DMS79 (cell line): ENCODE measurements around the gene PER3.

Source experiments
- DNase-seq: peaks from one replicate; lab custom pipeline; 2025; lab: John Stamatoyannopoulos, UW

The PER3 gene

DNA sequence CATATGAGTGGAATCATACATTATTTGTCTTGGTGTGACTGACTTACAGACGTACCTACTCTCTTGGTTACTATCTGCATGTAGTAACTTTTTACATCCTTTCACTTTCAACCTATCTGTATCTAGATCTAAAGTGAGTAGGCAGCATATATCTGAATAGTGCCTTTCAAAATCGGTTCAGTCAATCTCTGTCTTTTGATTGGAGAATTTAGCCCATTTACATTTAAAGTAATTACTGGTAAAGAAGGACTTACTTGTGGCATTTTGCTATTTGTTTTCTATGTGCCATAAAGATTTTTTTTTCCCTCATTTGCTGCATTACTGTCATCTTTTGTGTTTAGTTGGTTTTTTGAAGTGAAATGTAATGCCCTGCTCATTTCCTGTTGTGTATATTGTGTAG lies 54.6 kb downstream of the PER3 start:
- DNase-seq: no peak

DNA sequence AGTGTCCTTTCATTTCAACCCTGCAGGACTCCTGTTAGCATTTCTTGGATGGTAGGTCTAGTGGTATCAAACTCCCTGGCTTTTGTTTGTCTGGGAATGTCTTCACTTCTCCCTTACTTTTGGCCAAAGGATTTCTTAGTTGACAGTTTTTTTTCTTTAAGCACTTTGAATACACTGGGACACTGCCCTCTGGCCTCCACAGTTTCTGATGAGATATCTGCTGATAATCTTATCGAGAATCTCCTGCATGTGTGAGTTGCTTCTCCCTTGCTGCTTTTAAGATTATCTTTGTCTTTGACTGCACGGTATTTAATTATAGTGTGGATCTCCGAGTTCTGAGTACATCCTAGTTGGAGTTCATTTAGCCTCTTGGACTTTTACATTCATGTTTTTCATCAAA lies 55.4 kb downstream of the PER3 start:
- no peak for DNase-seq

DNA sequence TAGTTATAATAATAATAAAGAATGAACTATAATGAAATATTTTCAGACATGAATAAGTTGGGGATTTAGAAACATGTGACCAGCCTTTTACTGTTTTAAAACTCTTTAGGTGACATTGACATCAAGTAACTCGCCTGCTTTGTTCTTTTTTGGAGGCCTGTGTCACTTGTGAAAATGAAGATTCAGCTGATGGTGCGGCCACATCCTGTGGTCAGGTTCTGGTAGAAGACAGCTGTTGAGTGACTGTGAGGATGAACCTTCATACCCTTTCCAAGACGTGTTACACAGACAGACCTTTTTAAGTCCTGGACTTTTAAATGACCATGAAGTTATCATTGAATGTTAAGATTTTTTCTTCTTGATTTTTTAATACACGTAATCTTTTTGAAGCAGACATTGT lies 58.4 kb downstream of the PER3 start:
- DNase-seq: no peak

DNA sequence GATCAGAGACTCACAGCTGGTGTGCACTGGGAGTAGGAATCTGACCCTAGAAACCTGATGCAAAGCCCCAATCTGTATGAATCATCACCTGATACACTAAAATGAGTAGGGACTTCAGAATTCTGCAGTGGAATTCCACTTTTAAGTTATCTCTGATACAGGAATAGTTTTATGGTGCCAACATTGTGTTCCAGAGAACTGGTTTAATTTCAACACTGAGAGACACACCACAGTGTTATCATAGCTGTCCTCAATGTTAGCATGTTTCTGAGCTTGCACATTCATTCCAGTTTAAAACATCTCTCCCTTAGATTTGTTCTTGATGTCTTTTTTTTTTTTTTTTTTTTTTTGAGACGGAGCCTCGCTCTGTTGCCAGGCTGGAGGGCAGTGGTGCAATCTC lies 61.7 kb downstream of the PER3 start:
- no peak for DNase-seq

DNA sequence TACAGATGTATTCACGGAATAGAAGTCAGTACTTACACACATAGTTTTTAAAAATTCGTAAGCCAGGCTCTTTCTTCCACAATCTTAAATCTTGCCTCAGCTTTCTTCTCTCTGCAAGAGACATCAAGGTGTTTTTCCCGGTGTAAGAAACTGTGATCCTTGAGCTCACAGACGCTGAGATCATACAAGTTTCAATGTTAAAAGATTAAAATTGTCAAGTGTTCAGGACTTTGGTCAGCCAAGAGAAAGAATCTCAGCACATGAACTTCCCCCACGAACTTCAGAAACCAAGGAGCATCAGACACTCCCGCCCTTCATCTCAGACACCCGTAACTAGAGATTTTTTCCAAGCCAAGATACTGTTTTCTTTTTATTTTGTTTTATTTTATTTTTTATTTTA lies 62.6 kb downstream of the PER3 start:
- no peak for DNase-seq

DNA sequence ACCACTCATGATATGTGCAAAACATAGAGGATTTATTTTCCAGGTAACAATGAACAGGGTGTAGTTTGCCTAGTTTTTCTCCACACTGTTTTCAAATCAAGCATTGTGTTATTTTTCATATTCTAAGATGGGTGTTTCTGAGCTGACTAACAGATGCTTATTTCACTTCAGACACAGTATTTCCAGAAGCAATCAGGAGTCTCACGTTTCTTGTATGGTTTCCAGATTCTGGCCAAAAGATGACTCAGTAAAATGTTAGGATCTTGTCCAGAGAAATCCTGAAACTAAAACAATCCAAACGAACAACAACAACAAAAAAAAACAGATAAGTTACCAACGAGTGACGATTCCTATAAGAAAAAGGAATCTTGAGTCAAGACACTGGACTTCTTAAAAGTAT lies 63.5 kb downstream of the PER3 start:
- DNase-seq: no peak

DNA sequence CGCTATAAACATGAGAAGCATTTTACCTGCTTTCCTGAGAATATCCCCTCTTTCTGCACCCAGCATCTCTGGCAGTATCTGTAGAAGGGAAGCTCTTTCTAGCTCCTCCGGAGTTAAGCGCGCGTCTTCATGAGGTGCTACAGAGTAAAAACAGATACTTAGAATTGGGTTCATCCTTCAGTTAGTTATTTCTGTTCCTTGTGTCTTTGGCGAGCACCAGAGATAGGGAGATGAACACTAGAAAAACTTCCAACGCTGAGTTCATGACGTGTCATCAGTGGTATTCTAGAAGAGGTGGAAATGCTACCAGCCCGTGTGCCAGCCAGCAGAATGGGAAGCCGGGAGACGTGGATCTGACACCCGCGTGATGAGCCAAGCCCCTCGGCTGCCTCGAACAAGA lies 66.7 kb downstream of the PER3 start:
- DNase-seq: no peak

DNA sequence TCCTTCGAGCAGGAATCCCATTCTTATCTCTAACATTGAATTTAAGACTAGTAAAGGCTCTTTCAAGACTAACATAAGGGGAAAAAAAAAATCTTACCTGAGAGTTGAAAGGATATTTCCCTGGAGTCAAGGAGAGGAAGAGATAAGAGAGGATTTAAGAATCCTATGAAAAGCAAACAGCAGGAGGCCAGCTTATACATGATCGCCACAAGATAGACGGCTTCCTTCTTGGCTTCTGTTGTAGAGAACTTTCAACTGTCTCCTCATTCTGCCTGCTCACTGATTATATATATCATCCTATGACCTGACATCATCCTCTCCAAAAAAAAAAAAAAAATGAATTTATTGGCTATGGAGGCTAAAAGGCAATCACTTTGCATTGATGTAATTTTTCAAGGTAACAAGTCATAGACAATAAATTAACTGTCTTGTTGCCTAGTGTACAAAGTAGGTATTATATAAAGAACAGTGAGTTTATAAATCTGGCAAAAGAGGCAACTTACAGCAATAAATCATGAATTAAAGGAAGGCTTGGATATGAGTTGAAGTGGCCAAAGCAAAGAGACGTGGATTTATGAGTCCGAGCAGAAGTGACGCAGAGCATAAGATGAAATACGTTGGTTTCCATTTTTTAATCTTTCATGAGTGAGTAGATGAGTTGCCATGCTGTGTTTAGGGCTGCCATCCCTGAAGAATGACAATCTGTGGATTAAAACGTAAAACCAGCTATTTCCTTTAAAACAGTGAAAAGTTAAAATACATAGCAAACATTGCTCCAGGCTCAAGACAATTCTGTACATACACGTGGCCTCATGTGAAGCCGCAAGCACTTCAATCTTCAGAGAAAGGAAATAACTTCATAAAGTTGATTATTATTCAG lies 69.0 kb downstream of the PER3 start, which contains the start of gene UTS2:
Gene UTS2, minus strand, starts transcription at position 262 of the 880 bp plus-strand sequence. Its CDS starts 62 bp downstream, at position 200.
- DNase-seq: no peak

DNA sequence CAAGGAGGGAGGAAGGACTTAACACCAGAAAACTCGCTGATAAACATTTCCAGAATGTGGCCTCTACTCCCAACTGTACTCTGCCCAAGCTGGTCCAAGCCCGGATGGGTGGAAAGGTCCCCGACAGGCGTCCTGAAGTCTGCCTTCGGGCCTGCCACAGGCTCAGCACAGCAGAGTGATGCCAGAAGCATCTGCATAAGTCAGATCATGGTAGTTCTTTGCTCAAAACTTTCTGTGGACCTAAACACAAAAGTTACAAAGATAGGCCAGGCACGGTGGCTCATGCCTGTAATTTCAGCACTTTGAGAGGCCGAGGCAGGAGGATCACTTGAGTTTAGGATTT lies 69.6 kb downstream of the PER3 start:
- DNase-seq: no peak

DNA sequence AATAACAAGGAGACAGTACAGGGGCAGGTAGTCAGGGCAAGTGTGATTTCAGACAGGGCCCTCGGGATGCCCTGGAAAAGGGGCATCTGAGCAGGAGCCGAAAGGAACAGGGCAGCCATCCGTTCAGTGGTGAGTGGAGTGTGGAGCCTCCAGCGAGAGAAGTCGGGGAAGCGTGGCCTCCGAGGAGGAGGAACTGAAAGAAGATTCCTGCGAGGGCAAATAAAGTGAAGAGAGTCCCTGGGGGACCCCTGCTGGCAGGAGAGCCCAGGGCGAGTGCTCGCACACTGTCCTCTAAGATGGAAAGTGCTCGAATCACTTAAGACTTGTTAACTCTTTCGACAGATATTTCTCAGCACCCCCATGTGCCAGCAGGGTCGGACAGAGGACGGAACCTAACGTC lies 72.3 kb downstream of the PER3 start:
- DNase-seq: peak; percentile 19

DNA sequence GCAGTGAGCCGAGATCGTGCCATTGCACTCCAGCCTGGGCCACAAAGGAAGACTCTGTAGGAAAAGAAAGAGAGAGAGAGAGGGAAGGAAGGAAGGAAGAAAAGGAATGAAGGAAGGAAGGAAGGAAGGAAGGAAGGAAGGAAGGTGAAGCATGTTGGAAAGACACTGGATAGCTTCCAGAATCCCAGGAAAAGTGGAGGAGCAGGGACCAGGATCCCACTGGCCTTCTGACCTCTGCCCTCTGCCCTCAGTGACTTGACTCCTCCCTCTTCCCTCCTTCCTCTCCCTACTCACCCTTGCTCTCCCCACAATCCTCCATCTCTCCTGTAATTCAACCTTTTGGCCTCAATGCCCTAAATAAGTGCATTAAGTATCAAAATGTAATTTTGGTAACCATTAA lies 72.9 kb downstream of the PER3 start:
- no peak for DNase-seq

DNA sequence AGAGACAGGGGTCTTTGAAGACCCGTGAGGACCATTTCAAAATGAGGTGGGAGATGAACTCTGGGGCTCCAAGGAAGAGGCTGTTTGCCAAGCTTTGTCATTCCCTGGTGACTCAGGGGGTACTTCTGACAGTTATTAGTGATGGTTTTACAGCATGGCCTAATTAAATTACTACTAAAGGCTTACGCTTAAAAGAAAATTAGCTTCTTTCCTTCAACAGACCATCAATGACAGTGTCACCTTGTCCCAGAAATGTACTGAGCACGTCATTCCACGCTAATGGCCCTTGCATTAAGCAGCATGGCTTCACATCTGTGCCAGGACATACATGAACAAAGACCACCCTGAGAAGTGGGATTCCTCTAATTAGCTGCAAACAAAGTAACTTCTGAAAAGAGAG lies 73.9 kb downstream of the PER3 start:
- no peak for DNase-seq

DNA sequence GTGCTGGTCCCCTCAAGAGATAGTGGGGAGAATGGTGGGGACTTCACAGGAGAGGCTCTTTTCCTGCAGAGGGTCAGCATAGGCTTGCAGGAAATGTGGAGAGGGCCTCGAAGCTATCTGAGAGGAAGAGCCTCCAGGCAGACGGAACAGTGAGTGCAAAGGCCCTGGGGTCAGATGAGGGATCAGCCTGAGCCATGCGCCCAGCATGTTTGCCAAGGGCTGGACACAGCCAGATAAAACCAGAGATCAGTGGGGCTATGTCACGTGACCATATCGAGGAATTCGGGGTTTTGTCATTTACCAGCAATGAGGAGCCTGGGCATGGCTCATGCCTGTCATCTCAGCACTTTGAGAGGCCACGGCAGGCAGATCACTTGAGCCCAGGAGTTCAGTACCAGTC lies 75.3 kb downstream of the PER3 start:
- no peak for DNase-seq

DNA sequence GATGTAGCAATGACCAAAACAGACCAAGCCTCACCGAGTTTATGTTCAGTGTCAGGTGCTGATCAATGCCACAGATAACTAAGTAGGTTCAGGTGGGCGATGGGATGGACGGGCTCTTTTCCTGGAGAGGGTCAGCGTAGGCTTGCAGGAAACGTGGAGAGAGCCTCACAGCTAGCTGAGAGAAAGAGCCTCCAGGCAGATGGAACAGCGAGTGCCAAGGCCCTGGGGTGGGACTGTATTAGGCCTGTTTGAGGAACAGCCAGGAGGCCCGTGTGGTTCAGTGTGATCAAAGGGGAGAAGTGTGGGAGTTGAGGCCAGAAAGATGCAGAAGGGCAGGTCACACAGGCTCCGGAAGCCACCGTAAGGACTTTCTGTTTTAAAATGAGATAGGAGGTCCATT lies 76.0 kb downstream of the PER3 start:
- no peak for DNase-seq

DNA sequence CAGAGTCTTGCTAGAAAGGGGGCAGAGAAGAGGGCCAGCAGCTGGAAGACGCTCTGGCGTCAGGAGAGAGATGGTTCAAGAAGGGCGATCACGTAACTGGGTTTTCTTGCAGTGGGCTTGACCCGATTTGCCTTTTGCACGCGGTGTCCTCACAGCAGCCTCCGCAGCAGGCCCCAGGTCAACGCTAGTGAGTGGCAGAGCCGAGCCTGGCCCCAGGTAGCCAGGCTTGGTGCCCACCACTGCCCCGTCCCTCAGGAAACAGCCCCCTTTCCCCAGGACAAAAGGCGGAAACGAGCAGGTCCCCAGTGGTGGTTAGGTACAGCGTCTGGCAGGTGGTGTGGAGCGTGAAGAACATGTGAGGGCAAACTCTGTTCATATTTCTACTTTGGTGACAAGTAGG lies 77.4 kb downstream of the PER3 start:
- no peak for DNase-seq

DNA sequence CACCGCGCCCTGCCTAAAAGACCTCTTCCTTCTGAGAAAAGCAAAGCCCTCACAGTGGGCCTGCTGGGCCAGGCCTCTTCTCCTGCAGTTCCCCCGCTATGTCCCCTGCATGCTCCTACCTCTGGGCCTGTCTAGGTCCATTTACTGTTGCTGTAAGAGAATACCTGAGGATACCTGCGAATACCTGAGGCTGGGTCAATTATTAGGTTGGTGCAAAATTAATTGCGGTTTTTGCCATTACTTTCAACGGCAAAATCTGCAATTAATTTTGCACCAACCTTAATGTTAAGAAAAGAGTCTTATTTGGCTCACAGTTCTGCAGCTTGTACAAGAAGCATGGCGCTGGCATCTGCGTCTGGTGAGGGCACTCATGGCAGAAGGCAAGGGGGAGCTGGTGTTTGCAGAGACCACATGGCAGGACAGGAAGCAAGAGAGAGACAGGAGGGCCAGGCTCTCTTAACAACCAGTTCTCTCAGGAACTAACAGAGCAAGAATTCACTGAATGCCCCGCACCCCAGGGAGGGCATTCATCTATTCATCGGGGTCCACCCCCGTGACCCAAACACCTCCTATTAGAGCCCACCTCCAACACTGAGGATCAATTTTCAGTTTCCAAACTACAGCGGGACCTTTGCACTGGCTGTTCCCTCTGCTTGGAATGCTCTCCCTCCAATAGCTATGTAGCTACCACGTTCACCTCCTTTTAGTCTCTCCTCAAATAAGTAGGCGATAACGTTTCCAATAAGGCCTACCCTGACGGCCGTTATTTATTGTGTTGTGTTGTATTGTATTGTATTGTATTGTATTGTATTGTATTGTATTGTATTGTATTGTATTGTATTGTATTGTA lies 78.3 kb downstream of the PER3 start:
- no peak for DNase-seq

DNA sequence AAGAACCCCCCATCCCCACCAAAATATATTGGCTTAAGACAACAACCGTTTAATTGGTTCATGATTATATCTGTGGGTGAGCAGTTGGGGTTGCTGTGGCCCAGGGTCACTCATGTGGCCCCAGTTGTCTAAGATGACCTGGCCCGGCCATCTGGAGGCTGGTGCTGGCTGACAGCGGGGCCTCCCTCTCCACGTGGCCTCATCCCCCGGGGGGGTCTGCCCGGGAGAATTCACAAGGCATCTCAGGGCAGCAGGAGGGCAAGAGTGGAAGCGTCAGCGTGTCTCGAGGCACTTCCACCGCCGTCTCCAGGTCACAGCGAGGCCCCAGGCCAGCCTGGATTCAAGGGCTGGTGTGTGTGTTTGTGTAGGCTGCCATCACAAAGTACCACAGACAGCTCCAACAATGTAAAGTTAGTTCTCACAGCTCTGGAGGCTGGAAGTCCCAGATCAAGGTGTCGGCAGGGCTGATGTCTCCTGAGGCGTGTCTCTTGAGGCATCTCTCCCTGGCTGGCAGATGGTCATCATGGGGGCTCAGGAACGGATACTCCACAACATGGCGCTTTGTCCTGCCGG lies 79.8 kb downstream of the PER3 start:
- no peak for DNase-seq

DNA sequence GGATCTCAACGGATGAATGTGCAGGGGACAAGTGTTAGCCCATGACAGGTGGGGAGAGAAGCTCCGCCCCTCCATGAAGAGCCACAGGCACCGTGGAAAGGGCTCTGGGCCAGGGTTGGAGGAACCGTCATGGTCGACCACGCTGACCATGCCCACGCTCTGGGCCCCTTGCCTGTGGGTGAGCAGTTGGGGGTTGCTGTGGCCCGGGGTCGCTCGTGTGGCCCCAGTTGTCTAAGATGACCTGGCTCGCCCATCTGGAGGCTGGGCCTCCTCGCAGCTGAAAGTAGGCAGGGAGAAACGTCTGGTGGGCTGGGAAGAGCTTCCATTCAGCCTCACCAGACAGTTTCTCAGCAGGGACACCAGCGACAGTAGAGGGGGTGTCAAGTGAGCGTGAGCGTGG lies 81.9 kb downstream of the PER3 start:
- DNase-seq: no peak

DNA sequence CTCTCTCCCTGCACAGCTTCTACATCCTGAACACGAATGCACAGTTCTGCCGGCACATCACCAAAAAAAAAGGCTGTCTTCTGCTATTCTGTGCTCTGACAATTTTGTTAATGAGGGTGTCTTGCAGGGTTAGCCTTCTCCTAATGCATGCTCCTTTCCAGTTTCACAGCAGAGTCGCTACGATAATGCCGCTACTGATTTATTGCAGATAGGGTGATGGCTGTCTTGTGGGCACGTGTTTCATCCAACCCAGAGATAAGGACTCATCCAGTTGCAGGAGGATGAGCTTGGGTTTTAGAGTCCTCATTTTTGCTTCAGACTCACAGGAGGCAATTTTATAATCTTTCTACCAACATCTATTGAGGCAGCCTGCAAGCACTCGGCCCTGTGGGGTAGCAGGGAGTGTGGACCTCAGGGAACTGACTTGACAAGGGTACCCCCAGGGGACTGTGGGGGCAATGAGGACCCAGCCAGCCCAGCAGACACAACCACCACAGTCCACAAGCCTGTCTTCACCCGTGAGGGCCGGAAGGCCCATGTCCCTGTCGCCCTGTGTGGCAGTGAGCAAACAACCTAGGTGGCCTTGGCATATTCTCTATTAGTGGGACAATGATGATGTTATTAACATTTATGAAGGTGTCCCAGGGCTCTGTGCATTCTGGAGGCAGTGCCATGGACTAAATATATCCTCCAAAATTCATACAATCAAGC lies 84.1 kb downstream of the PER3 start:
- DNase-seq: no peak

DNA sequence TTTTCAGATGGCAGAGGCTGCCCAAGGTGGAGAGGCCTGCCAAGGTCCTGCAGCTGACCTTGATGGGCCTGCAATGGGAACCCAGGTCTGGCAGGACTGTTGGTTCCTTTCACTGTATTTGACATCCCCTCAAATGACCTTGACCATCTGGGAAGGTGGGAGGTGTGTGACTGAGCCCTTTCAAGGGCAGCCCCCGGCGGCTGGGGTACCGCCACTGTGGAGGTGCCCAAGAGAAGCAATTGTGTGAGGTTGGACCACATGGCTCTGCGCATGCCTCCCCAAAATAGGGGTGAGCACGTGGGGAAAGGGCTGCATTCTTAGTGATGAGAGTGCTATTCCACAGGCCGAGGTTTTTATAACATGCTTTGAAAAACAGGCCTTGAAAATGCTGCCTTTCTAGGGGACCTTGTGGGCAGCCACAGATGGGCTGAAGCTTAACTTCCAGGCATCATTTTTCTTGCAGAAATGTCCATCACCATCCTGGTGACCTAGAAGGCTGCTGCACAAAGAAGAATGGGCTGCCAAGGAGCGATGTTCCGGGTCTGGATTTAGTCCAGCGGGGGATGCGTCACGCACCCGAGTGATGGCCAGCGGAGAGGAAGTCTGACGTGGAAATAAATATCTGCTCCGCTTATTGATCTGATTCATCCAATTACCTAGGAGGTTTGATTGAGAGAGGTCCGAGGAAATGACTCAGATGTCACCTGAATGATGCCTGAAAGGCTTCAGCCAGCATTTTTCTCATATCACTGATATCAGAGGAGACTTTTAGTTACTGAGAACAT lies 85.2 kb downstream of the PER3 start:
- DNase-seq: no peak

DNA sequence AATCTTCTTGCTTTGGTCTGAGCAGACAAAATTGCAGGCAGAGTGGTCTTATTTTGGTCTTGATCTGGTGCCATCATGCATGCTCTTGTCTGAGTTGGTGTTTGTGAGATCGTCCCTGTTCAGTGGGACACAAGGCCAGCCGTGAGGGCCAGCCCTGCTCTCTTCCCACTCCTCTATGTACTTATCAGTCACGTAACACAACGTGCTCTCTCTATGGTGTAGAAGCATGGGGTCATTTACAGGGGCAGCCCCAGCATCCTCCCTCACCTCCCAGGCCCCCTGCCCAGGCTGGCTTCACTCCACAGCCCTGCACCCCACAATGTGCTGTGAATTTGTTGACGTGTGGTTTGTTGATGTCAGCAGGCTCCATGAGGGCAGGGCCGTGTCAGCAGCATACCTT lies 87.0 kb downstream of the PER3 start:
- no peak for DNase-seq
